Measurements from ENCODE around the gene KCTD14.
"Not testable (repeated sequence)": the region's sequence is repeated elsewhere in the genome, so short reads cannot be mapped to it uniquely, and the experiment has no call there.

GRCh38 chr11:77986456-77986855 lies 36.6 kb downstream of the KCTD14 start:
- TF ChIP-seq EZH2phosphoT487 (IDR thresholded peaks at IDR 0.05; ENCODE audit: low read length); CTCF (IDR thresholded peaks at IDR 0.05; ENCODE audit: low read length); EZH2 (optimal IDR thresholded peaks at IDR 0.05; ENCODE audit: low read depth, low read length): not testable (repeated sequence)

Measured in MM.1S (cell line).